K562 (cell line): ENCODE results near the gene GALNT9. TPM values are rescaled to one million over a fixed set of nuclear protein-coding genes. Genes with fewer than 3 reads are reported as not detected.

Source experiments
- ATAC-seq: fragments of 200-7000 bp; cut with Tn5 transposase; 3 replicates; pipeline ENCODE4 v1.9.1; 2020; ENCODE audit warnings: moderate library complexity
- BruUV-seq: library from RNA; stranded (reverse); fragments of 400-500 nt; replicated peaks from 2 replicates; lab custom pipeline; 2021; lab: Mats Ljungman, UMichigan
- CTCF ChIA-PET: fragments of 300-600 bp; formaldehyde crosslinking; extraction: SDS; loops from one replicate; lab custom pipeline; 2021; ENCODE audit warnings: low intra/inter-chr PET ratio; lab: Yijun Ruan, JAX
- POLR2A ChIA-PET: fragments of 300-600, 350-650 bp; sonication (Branson Sonifier 250); formaldehyde crosslinking; extraction: SDS; loops from one replicate; lab custom pipeline; 2021; ENCODE audit warnings: antibody characterized with exemption, inconsistent platforms; lab: Yijun Ruan, JAX
- DNase-seq, 4 experiments: peaks; one replicate each; pipeline versions ENCODE4 v3.0.0 to v3.0.0-alpha.2; 2011 to 2018; ENCODE audit warnings: low spot score in 3 of 4, mixed read lengths in 3 of 4; ENCODE audit errors: extremely low read depth in 1 of 4
- FAIRE-seq: peaks from 2 replicates; lab custom pipeline; 2011; peaks lifted over from hg19 to GRCh38; lab: Jason Lieb, UNC
- H2AFZ ChIP-seq: 2 replicates; pipeline ENCODE4 v1.6.0; 2011; ENCODE audit warnings: low read depth, low read length, control low read depth, inconsistent platforms
- H3K27ac ChIP-seq: fragments of 200-600 bp; 3 replicates; pipeline ENCODE4 v1.8.0; 2011; ENCODE audit warnings: low read depth, mild to moderate bottlenecking, control low read depth, inconsistent platforms, low read length, moderate library complexity, mixed read lengths; ENCODE audit errors: extremely low read depth
- H3K27me3 ChIP-seq, 2 experiments: fragments of 300-600 bp in 1 of 2; 2 replicates in 1 of 2; 3 replicates in 1 of 2; pipeline versions ENCODE4 v1.6.0 to v1.8.0; 2011; ENCODE audit warnings: inconsistent platforms in 2 of 2, low read length in 2 of 2, mild to moderate bottlenecking in 1 of 2, mixed read lengths in 1 of 2, moderate library complexity in 1 of 2; ENCODE audit not compliant: control insufficient read depth in 2 of 2, insufficient read depth in 2 of 2
- H3K36me3 ChIP-seq: fragments of 300-600 bp; 3 replicates; pipeline ENCODE4 v1.8.0; 2011; ENCODE audit warnings: mild to moderate bottlenecking, low read length, inconsistent platforms; ENCODE audit not compliant: control insufficient read depth, insufficient read depth
- H3K4me1 ChIP-seq, 2 experiments: fragments of 200-600 bp in 1 of 2; replicated peaks in 1 of 2; 2 replicates in 1 of 2; 3 replicates in 1 of 2; pipeline versions ENCODE4 v1.5.1 to v1.8.0; 2011; ENCODE audit warnings: inconsistent platforms in 2 of 2, low read length in 2 of 2, mild to moderate bottlenecking in 1 of 2, mixed read lengths in 1 of 2, moderate library complexity in 1 of 2; ENCODE audit not compliant: control insufficient read depth in 2 of 2, insufficient read depth in 2 of 2
- H3K4me2 ChIP-seq: 2 replicates; pipeline ENCODE4 v1.6.1; 2011; ENCODE audit warnings: low read length, control low read depth, inconsistent platforms, mixed read lengths; ENCODE audit not compliant: insufficient read depth
- H3K4me3 ChIP-seq: fragments of 200-600 bp; sonication (generic), shearing (Covaris generic); 2 replicates; pipeline ENCODE4 v1.5.1; 2016; ENCODE audit warnings: control low read depth, inconsistent platforms
- H3K79me2 ChIP-seq: fragments of 200-600 bp; 3 replicates; pipeline ENCODE4 v1.8.0; 2011; ENCODE audit warnings: low read length, inconsistent platforms; ENCODE audit not compliant: control insufficient read depth, insufficient read depth
- H3K9ac ChIP-seq, 2 experiments: 2 replicates each; pipeline versions ENCODE4 v1.6.0 to v1.6.1; 2011; ENCODE audit warnings: low read depth in 2 of 2, low read length in 2 of 2, control low read depth in 1 of 2, inconsistent platforms in 1 of 2, mild to moderate bottlenecking in 1 of 2, mixed read lengths in 1 of 2; ENCODE audit not compliant: insufficient read depth in 1 of 2
- H3K9me1 ChIP-seq: one replicate; pipeline ENCODE4 v1.6.0; 2011; ENCODE audit warnings: inconsistent platforms, mild to moderate bottlenecking, low read length, moderate library complexity; ENCODE audit not compliant: control insufficient read depth, insufficient read depth
- H3K9me3 ChIP-seq: replicated peaks from 2 replicates; pipeline ENCODE4 v1.5.1; 2011; ENCODE audit warnings: low read depth, low read length, inconsistent platforms; ENCODE audit not compliant: control insufficient read depth, insufficient read depth
- H4K20me1 ChIP-seq: replicated peaks from 2 replicates; pipeline ENCODE4 v1.6.1; 2011; ENCODE audit warnings: low read length, inconsistent platforms, mixed read lengths; ENCODE audit not compliant: control insufficient read depth, insufficient read depth
- KLF6 ChIP-seq: fragments of 250-450 bp; sonication (Bioruptor Pico); IDR thresholded peaks from 2 replicates; pipeline ENCODE4 v1.4.0; 2020; ENCODE audit warnings: mild to moderate bottlenecking, moderate library complexity, borderline replicate concordance
- MBD2 ChIP-seq: sonication (generic); IDR thresholded peaks from 2 replicates; pipeline ENCODE4 v1.6.1; 2016; ENCODE audit warnings: low read depth, borderline replicate concordance
- RBM34 ChIP-seq: fragments of 200-400 bp; formaldehyde crosslinking; IDR thresholded peaks from 2 replicates; pipeline ENCODE4 v1.6.1; 2018; ENCODE audit warnings: low read length, borderline replicate concordance; ENCODE audit not compliant: insufficient read depth
- RFX5 ChIP-seq: IDR thresholded peaks from 2 replicates; pipeline ENCODE4 v1.6.1; 2011; ENCODE audit warnings: low read depth, mild to moderate bottlenecking, improper control_type of control experiment, low read length
- SIX5 ChIP-seq, 2 experiments: IDR thresholded peaks; 2 replicates each; pipeline ENCODE4 v1.6.1; 2011; ENCODE audit warnings: low read length in 2 of 2, borderline replicate concordance in 1 of 2, low read depth in 1 of 2, mild to moderate bottlenecking in 1 of 2, moderate library complexity in 1 of 2; ENCODE audit not compliant: insufficient read depth in 1 of 2
- STAT5A ChIP-seq: IDR thresholded peaks from 2 replicates; pipeline ENCODE4 v1.6.1; 2012; ENCODE audit warnings: low read length, inconsistent platforms, borderline replicate concordance
- ZBED1 ChIP-seq: IDR thresholded peaks from 2 replicates; pipeline ENCODE4 v1.6.1; 2014
- ZC3H8 ChIP-seq: fragments of 450-650 bp; IDR thresholded peaks from 2 replicates; pipeline ENCODE4 v1.6.1; 2017
- WGBS: fragments of 100-300 bp; shearing (Covaris generic); methylation state at CpG from one replicate; pipeline ENCODE4 v1.1.6; 2016; ENCODE audit warnings: low coverage, mixed read lengths; ENCODE audit not compliant: insufficient coverage; ENCODE audit errors: missing lambda C conversion rate; 5-methylcytosine and 5-hydroxymethylcytosine counted together
- in situ Hi-C: fragments of 300-500 bp; cut with MboI; formaldehyde crosslinking; loops from 4 replicates; pipeline ENCODE4 v1.15.0; 2018; ENCODE audit warnings: inconsistent platforms, mixed read lengths
- intact Hi-C: fragments of 100-400 bp; cut with micrococcal nuclease; formaldehyde crosslinking; loops from 2 replicates; pipeline ENCODE4 v1.14.2; 2022
- polyA plus RNA-seq, 8 experiments: library from polyadenylated mRNA; depleted of rRNA in 4 of 8; stranded (reverse) in 5 of 8; unstranded in 3 of 8; fragments of >200 nt; fragmentation: Nextera tagmentation in 2 of 8; fragmentation: Illumina TruSeq in 1 of 8; extraction: Ambion mirVana in 2 of 8; extraction: Trizol in 1 of 8; gene quantifications; 2 replicates each; pipeline versions ENCODE4 v1.2.1 to v1.2.3, GENCODE V29; 2011 to 2014; ENCODE audit warnings: inconsistent platforms in 1 of 8, missing spikeins in 1 of 8
- total RNA-seq, 7 experiments: library from RNA; depleted of rRNA in 6 of 7; stranded (reverse); fragments of >200 nt in 6 of 7; fragmentation: Illumina TruSeq in 2 of 7; extraction: Trizol in 2 of 7; gene quantifications; 2 replicates each; pipeline versions ENCODE4 v1.2.1 to v1.2.3, GENCODE V29; 2011 to 2021; ENCODE audit warnings: low replicate concordance in 1 of 7
- TF ChIP-seq, protein P1 (sequence below): sonication (generic); formaldehyde crosslinking; IDR thresholded peaks from 2 replicates; pipeline ENCODE4 v1.8.0; 2022; ENCODE audit warnings: mild to moderate bottlenecking, missing genetic modification reagents
- TF ChIP-seq, protein P2 (sequence below): fragments of 150-350 bp; IDR thresholded peaks from 2 replicates; pipeline ENCODE4 v1.6.1; 2014; ENCODE audit warnings: low read depth, mild to moderate bottlenecking, low read length, borderline replicate concordance
- TF ChIP-seq, protein P3 (sequence below): sonication (generic); formaldehyde crosslinking; IDR thresholded peaks from 2 replicates; pipeline ENCODE4 v1.8.0; 2022; ENCODE audit warnings: missing genetic modification reagents, mild to moderate bottlenecking, borderline replicate concordance
- TF ChIP-seq, protein P4 (sequence below): fragments of 450-650 bp; IDR thresholded peaks from 2 replicates; pipeline ENCODE4 v1.7.0; 2016; ENCODE audit warnings: borderline replicate concordance

The GALNT9 gene
- total and polyA plus RNA-seq, 9 of the 15 experiments (the other 6 are each of a cell fraction or from before 2014, with no cell fraction given): not detected

DNA sequence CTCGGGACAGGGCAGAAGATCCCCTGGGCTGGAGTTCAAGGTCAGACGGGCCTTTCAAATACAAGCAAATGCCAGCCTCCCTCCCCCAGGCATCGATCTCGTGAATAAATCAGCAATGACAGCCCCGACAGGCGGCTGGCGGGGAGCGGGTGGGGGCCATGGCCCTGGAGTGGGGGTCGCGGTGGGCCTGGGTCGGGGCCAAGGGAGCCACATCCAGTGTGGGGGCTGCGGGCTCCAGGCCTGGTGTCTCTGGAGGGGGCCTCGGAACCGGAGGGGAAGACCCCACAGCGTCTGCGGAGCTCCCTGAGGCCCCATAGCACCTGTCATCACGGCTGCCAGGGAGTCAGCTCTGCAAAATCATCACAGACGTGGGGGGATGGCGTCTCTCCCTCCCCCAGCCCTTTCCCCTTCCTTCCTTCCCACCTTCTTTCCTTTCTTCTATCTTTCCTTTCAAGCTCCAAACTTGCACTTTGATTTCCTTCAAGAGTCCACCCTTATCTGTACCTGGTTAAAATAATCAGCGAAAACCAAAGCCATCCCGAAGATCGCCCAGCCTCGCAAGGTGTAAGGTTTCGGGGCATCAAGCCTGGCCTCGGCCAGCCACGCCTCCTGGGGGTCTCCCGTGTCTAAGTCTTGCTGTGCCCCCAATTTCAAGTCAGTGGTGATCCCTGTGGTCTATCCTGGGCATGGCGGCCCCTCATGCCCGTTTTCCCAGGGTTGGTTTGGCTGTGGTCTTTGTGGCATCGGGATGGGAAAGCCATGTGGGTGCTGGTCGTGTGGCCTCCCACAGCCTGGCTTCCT is 93.1 kb downstream of the GALNT9 start (continued):
- TF ChIP-seq RBM34: no peak

DNA sequence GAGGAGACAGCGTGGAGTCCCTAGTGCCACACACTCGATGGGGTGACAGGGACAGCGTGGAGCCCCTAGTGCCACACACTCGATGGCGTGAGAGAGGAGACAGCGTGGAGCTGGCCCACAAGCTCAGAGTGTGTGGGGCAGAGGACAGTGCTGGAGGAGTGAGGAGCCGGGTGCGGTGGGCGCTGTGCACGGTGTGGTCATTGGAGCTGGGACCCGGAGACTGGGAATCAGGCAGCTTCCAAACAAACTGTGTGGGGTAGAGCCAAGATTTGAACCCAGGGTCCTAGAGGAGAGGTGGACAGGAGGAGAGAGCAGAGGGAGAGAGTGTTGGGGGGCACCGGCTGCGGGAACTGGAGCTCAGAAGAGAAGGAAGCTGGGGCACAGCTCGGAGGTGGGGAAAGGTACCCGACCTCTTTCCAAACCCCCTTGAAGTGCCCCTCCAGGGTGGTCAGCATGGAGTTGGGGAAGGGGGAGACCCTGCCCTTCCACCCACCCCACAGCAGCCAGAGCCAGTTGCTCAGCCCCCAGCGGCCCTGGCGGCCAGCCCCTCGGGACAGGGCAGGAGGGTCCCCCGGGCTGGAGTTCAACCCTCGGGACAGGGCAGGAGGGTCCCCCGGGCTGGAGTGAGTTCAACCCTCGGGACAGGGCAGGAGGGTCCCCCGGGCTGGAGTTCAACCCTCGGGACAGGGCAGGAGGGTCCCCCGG is 94.1 kb downstream of the GALNT9 start:
- no peaks in the 10 kb centered on the region for H4K20me1 ChIP-seq
- ATAC-seq (no peak), FAIRE-seq (no peak), DNase-seq (no peak)
- in situ Hi-C loops (no loop called here), intact Hi-C loops (no loop called here)
- no peaks in the 10 kb centered on the region for H3K36me3 ChIP-seq
- POLR2A ChIA-PET: no interaction called here
- no peak overlapping the region for H3K4me2 ChIP-seq
- peaks cover 2 to 27% of the 10 kb centered on the region in 2 experiments; a peak in 3 of 5 replicates for H3K27me3 ChIP-seq
- no peak overlapping the region for H3K9ac ChIP-seq
- no peak overlapping the region for H3K27ac ChIP-seq
- H3K4me3 ChIP-seq: no peak overlapping the region
- CTCF ChIA-PET: no interaction called here
- peaks cover 0 to 8% of the 10 kb centered on the region in 2 experiments; a peak in 2 of 5 replicates for H3K4me1 ChIP-seq
- 10% methylated on average over 17 of the region's 25 CpGs for WGBS
- no peaks in the 10 kb centered on the region for H3K9me3 ChIP-seq
- H2AFZ ChIP-seq: no peak overlapping the region
- H3K79me2 ChIP-seq: no peaks in the 10 kb centered on the region
- no peaks in the 10 kb centered on the region for H3K9me1 ChIP-seq
- no TSS peak for BruUV-seq
- TF ChIP-seq, protein P1, sequence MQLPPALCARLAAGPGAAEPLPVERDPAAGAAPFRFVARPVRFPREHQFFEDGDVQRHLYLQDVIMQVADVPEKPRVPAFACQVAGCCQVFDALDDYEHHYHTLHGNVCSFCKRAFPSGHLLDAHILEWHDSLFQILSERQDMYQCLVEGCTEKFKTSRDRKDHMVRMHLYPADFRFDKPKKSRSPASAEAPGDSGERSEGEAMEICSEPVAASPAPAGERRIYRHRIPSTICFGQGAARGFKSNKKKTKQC: no peak
- TF ChIP-seq STAT5A (no peak), ZC3H8 (no peak), SIX5 (IDR thresholded peaks at IDR 0.05; ENCODE audit: borderline replicate concordance in 1 of 2, insufficient read depth in 1 of 2, low read depth in 1 of 2, low read length in 2 of 2) (no peak), KLF6 (CRISPR knock-in tag) (no peak), MBD2 (no peak), RFX5 (no peak), ZBED1 (no peak)
- TF ChIP-seq, protein P2, sequence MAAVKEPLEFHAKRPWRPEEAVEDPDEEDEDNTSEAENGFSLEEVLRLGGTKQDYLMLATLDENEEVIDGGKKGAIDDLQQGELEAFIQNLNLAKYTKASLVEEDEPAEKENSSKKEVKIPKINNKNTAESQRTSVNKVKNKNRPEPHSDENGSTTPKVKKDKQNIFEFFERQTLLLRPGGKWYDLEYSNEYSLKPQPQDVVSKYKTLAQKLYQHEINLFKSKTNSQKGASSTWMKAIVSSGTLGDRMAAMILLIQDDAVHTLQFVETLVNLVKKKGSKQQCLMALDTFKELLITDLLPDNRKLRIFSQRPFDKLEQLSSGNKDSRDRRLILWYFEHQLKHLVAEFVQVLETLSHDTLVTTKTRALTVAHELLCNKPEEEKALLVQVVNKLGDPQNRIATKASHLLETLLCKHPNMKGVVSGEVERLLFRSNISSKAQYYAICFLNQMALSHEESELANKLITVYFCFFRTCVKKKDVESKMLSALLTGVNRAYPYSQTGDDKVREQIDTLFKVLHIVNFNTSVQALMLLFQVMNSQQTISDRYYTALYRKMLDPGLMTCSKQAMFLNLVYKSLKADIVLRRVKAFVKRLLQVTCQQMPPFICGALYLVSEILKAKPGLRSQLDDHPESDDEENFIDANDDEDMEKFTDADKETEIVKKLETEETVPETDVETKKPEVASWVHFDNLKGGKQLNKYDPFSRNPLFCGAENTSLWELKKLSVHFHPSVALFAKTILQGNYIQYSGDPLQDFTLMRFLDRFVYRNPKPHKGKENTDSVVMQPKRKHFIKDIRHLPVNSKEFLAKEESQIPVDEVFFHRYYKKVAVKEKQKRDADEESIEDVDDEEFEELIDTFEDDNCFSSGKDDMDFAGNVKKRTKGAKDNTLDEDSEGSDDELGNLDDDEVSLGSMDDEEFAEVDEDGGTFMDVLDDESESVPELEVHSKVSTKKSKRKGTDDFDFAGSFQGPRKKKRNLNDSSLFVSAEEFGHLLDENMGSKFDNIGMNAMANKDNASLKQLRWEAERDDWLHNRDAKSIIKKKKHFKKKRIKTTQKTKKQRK: no peak
- TF ChIP-seq, protein P3, sequence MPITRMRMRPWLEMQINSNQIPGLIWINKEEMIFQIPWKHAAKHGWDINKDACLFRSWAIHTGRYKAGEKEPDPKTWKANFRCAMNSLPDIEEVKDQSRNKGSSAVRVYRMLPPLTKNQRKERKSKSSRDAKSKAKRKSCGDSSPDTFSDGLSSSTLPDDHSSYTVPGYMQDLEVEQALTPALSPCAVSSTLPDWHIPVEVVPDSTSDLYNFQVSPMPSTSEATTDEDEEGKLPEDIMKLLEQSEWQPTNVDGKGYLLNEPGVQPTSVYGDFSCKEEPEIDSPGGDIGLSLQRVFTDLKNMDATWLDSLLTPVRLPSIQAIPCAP (CRISPR knock-in tag): no peak
- TF ChIP-seq, protein P4, sequence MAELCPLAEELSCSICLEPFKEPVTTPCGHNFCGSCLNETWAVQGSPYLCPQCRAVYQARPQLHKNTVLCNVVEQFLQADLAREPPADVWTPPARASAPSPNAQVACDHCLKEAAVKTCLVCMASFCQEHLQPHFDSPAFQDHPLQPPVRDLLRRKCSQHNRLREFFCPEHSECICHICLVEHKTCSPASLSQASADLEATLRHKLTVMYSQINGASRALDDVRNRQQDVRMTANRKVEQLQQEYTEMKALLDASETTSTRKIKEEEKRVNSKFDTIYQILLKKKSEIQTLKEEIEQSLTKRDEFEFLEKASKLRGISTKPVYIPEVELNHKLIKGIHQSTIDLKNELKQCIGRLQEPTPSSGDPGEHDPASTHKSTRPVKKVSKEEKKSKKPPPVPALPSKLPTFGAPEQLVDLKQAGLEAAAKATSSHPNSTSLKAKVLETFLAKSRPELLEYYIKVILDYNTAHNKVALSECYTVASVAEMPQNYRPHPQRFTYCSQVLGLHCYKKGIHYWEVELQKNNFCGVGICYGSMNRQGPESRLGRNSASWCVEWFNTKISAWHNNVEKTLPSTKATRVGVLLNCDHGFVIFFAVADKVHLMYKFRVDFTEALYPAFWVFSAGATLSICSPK: no peak
